ENCODE data around the gene KIF17.

The KIF17 gene

DNA sequence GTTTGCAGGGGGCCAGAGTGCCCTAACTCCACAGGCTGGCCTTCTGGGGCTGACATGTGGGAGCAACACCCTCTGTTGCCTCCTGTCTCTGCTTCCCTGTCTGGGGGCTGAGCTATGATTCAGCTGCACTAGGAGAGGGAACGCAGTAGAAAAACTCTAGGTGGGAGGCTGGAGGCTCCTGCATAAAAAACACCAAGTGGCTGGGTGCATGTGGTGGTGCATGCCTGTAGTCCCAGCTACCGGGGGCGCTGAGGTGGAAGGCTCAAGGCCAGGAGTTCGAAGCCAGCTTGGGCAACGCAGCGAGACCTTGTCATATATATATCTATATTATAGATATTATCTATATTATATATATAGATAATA lies 5.6 kb downstream of the KIF17 start:
- H3K27ac ChIP-seq, result no peak overlapping the region
- TF ChIP-seq, protein P1, sequence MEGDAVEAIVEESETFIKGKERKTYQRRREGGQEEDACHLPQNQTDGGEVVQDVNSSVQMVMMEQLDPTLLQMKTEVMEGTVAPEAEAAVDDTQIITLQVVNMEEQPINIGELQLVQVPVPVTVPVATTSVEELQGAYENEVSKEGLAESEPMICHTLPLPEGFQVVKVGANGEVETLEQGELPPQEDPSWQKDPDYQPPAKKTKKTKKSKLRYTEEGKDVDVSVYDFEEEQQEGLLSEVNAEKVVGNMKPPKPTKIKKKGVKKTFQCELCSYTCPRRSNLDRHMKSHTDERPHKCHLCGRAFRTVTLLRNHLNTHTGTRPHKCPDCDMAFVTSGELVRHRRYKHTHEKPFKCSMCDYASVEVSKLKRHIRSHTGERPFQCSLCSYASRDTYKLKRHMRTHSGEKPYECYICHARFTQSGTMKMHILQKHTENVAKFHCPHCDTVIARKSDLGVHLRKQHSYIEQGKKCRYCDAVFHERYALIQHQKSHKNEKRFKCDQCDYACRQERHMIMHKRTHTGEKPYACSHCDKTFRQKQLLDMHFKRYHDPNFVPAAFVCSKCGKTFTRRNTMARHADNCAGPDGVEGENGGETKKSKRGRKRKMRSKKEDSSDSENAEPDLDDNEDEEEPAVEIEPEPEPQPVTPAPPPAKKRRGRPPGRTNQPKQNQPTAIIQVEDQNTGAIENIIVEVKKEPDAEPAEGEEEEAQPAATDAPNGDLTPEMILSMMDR (conservative IDR thresholded peaks at IDR 0.05), result no peak
- no peak for TF ChIP-seq ZFX (IDR thresholded peaks at IDR 0.05)

DNA sequence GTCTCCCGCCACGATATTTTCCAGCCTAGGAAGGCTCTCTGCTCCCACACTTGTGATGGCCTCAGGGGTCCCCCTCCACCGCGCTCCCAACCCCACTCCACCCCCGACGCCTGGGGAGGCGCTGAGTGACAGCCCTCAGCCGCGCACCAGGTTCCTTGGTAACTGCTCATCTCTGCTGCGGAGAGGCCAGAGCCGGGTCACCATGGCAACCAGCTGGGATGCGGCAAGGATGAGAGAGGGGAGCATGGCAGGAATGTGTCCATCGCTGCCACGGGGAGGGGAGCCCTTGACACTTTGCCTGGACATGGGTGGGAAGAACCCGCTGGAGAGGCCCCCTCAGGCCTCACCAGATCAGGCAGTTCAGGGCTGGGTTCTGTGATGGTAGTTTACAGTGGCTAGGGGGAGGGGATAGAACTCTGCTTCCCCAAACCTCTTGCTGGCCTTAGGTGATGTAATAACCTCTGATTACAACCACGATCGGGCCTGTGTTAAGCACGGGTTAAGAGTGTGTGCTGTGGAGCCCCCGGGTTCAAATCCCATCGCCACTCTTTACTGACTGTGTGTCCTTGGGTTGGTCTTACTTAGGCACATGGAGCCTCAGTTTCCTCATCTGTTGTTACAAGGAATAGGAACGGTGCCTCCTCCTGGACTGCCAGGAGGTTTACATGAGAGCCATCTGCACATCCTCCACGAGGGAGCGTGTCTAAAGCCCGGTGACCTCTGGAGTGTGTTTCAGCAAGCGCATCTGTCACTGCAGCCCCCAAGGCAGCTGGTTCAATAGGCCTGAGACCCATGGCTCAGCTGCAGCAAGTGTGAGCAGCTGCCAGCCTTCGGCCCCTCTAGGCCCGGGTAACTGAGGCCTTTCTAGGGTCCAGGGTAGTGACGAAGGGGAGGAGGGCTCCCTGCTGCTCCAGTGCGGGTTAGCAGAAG lies 6.3 kb downstream of the KIF17 start:
- no peak for TF ChIP-seq ZFX (IDR thresholded peaks at IDR 0.05)
- TF ChIP-seq, protein P1 (conservative IDR thresholded peaks at IDR 0.05), result no peak

DNA sequence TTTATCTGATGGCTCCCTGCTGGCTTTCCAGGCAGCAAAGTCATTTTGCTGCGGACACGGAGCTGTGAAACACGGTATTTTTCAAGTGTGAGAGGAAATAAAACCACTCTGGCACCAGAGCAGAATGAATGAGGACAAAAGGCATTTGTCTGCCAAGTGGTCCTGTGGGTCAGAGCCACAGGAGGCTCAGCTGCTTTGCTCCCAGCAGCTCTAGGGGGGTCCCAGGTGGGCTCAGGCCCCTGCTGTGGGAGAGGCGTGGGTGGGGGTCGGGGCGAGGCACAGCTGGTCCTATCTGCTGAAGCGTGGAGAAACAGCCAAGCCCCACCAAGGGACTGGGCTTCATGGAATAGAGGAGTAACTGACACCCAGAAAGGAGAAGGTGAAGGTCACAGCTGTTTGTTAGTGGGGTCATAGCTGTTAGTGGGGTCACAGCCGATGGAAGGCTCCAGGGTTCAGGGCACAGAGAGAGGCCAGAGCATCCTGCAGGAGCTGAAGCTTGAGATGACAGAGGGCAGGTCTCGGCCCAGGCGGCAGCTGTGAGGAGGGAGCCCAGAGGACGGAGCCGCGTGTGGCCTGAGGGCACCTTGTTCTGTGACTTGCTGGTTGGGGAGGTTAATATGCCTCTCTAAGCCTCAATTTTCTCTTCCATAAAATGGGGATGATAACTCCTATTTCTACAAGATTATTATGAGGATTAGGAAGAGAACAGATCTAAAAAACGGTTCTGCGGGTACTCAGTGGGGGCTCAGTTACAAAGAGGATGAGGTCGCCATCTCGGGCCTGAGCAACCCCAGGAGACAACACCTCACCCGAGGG lies 7.1 kb downstream of the KIF17 start:
- H3K27ac ChIP-seq, result no peak overlapping the region
- no peak for TF ChIP-seq ZFX (IDR thresholded peaks at IDR 0.05)
- TF ChIP-seq, protein P1 (conservative IDR thresholded peaks at IDR 0.05), result no peak

More for the DNA sequence above, 6.3 kb downstream of the KIF17 start:
- H3K27ac ChIP-seq, result no peak overlapping the region

DNA sequence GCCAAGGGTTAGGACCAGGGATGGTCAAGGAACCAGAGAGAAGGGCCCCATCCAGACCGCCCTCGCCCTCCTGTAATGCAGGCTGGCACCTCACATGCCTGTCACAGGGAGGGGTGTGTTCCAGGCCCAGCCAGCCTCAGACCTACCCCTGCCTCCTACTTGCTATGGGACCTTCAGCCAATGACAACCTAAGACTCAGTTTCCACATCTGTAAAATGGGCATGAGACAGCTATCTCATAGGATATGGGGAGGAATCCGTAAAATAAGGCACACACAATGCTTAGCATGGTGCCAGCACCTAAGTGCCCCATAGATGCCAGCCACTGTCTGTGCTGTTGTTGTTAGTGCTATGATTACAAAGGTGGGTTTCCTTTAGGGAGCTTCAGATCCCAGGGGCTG lies 7.9 kb downstream of the KIF17 start:
- H3K27ac ChIP-seq, result no peak overlapping the region
- TF ChIP-seq, protein P1 (conservative IDR thresholded peaks at IDR 0.05), result no peak
- no peak for TF ChIP-seq ZFX (IDR thresholded peaks at IDR 0.05)

DNA sequence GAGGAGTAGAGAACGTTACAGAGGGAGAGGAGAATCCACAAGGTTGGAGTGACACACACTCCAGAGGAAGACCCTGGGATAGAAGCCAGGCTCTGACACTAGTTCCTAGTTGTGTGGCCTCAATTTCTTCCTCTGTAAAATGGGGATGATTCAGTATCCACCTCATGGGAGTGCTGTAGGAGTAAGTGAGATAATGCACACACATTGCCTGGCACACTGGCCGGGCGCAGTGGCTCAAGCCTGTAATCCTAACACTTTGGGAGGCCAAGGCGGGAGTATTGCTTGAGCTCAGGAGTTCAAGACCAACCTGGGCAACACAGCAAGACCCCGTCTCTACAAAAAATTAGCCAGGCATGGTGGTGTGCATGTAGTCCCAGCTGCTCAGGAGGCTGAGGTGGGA lies 8.9 kb downstream of the KIF17 start:
- TF ChIP-seq, protein P1 (conservative IDR thresholded peaks at IDR 0.05), result no peak
- no peak for TF ChIP-seq ZFX (IDR thresholded peaks at IDR 0.05)
- H3K27ac ChIP-seq, result no peak overlapping the region

DNA sequence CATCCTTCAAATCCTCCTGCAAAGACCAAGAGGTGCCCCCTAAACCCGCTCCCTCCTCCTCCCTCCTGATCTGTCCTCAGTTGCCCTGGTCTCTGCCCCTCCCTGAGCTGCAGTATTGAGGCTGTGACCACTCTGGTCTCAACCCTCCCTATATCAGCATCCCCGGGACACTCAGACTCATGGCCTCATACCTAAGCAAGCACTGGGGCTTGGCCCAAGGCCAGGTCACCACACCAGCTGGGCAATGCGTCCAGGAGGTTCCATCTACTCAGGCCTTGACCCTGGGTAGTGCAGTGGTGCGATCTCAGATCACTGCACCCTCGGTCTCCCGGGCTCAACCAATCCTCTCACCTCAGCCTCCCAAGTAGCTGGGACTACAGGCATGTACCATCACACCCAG lies 9.8 kb downstream of the KIF17 start:
- TF ChIP-seq, protein P1 (conservative IDR thresholded peaks at IDR 0.05), result no peak
- H3K27ac ChIP-seq, result no peak overlapping the region

DNA sequence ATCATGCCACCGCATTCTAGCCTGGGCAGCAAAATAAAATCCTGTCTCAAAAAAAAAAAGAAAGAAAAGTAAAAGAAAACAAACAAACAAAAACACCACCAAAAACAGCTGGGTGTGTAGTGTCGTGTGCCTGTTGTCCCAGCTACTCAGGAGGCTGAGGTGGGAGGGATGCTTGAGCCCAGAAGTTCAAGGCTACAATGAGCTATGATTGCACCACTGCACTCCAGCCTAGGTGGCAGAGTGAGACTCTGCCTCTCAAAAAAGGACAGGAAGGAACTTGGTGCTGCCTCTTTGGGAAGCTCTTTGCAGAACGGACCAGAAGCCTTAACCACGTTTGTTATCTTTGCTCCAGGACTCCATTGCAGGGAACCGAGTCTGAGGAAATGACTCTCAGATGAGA lies 11.0 kb downstream of the KIF17 start:
- TF ChIP-seq ZFX (IDR thresholded peaks at IDR 0.05), result no peak
- TF ChIP-seq, protein P1 (conservative IDR thresholded peaks at IDR 0.05), result no peak
- H3K27ac ChIP-seq, result no peak overlapping the region
